Neural cell (in vitro differentiated cells): Measurements from ENCODE around the gene ADAD2. TPM values are rescaled to one million over a fixed set of nuclear protein-coding genes. Genes with fewer than 3 reads are reported as not detected.

Experiments used
- H2AFZ ChIP-seq: fragments of 200-600, 300-800 bp; sonication (generic), shearing (Covaris generic); 2 replicates; pipeline ENCODE4 v1.6.0; 2014; ENCODE audit warnings: low read depth, mild to moderate bottlenecking, antibody characterized with exemption, low read length, moderate library complexity
- H3F3A ChIP-seq: fragments of 200-600 bp; shearing (Covaris generic); 2 replicates; pipeline ENCODE4 v1.6.1; 2016; ENCODE audit warnings: mild to moderate bottlenecking, moderate library complexity, mixed read lengths, antibody characterized with exemption, low read length; ENCODE audit not compliant: insufficient read depth, poor library complexity, severe bottlenecking
- H3K27ac ChIP-seq: fragments of 200-600, 300-800 bp; sonication (generic), shearing (Covaris generic); 2 replicates; pipeline ENCODE4 v1.5.1; 2014; ENCODE audit warnings: mild to moderate bottlenecking, low read length, moderate library complexity
- H3K27me3 ChIP-seq: fragments of 300-800, 200-600 bp; sonication (generic), shearing (Covaris generic); 2 replicates; pipeline ENCODE4 v1.6.0; 2014; ENCODE audit warnings: mild to moderate bottlenecking, low read depth, low read length, moderate library complexity; ENCODE audit not compliant: insufficient read depth
- H3K36me3 ChIP-seq: fragments of 300-800, 200-600 bp; sonication (generic), shearing (Covaris generic); 2 replicates; pipeline ENCODE4 v1.5.1; 2014; ENCODE audit warnings: mild to moderate bottlenecking, antibody characterized with exemption, low read length, moderate library complexity; ENCODE audit not compliant: insufficient read depth
- H3K4me2 ChIP-seq: fragments of 300-800, 200-600 bp; sonication (generic), shearing (Covaris generic); 2 replicates; pipeline ENCODE4 v1.6.0; 2014; ENCODE audit warnings: mild to moderate bottlenecking, low read length
- H3K4me3 ChIP-seq: fragments of 300-800, 200-600 bp; sonication (generic), shearing (Covaris generic); 2 replicates; pipeline ENCODE4 v1.5.1; 2014; ENCODE audit warnings: mild to moderate bottlenecking, low read length, moderate library complexity
- H3K79me2 ChIP-seq: fragments of 200-600 bp; shearing (Covaris generic); replicated peaks from 2 replicates; pipeline ENCODE4 v1.6.0; 2014; ENCODE audit warnings: mild to moderate bottlenecking, low read length, moderate library complexity; ENCODE audit not compliant: insufficient read depth
- H3K9ac ChIP-seq: fragments of 300-800, 200-600 bp; sonication (generic), shearing (Covaris generic); 2 replicates; pipeline ENCODE4 v1.6.1; 2016; ENCODE audit warnings: mild to moderate bottlenecking, low read length, mixed read lengths
- H3K9me2 ChIP-seq: fragments of 200-600 bp; shearing (Covaris generic); 2 replicates; pipeline ENCODE4 v1.6.1; 2016; ENCODE audit warnings: mild to moderate bottlenecking, low read length, mixed read lengths; ENCODE audit not compliant: insufficient read depth
- H3K9me3 ChIP-seq: fragments of 200-600, 300-800 bp; sonication (generic), shearing (Covaris generic); 2 replicates; pipeline ENCODE4 v1.6.1; 2016; ENCODE audit warnings: mild to moderate bottlenecking, mixed run types, low read length, moderate library complexity, mixed read lengths
- H4K20me1 ChIP-seq: fragments of 200-600 bp; shearing (Covaris generic); 2 replicates; pipeline ENCODE4 v1.6.1; 2016; ENCODE audit warnings: mild to moderate bottlenecking, mixed run types; ENCODE audit not compliant: insufficient read depth
- EP300 ChIP-seq: fragments of 450-650 bp; conservative IDR thresholded peaks from 2 replicates; pipeline ENCODE4 v1.6.1; 2014; ENCODE audit warnings: antibody characterized with exemption, mild to moderate bottlenecking, moderate library complexity; ENCODE audit not compliant: poor library complexity, severe bottlenecking
- EZH2 ChIP-seq: fragments of 200-600, 300-800 bp; shearing (Covaris generic), sonication (generic); IDR thresholded peaks from 2 replicates; pipeline ENCODE4 v1.6.1; 2014; ENCODE audit warnings: antibody characterized with exemption, low read length, borderline replicate concordance, mild to moderate bottlenecking; ENCODE audit not compliant: insufficient read depth, poor library complexity, severe bottlenecking
- MXI1 ChIP-seq: fragments of 450-650 bp; conservative IDR thresholded peaks from 2 replicates; pipeline ENCODE4 v1.6.1; 2014; ENCODE audit warnings: antibody characterized with exemption, mild to moderate bottlenecking; ENCODE audit not compliant: poor library complexity, severe bottlenecking
- POLR2AphosphoS5 ChIP-seq: IDR thresholded peaks from 2 replicates; pipeline ENCODE4 v1.6.1; 2012
- RAD21 ChIP-seq: fragments of 450-650 bp; conservative IDR thresholded peaks from 2 replicates; pipeline ENCODE4 v1.6.1; 2014; ENCODE audit warnings: antibody characterized with exemption, mild to moderate bottlenecking, moderate library complexity
- REST ChIP-seq: IDR thresholded peaks from 2 replicates; pipeline ENCODE4 v1.6.1; 2012; ENCODE audit warnings: borderline replicate concordance
- SMC3 ChIP-seq: fragments of 450-650 bp; conservative IDR thresholded peaks from 2 replicates; pipeline ENCODE4 v1.6.1; 2014; ENCODE audit warnings: antibody characterized with exemption, mild to moderate bottlenecking, moderate library complexity; ENCODE audit not compliant: poor library complexity
- TAF1 ChIP-seq: IDR thresholded peaks from 2 replicates; pipeline ENCODE4 v1.6.1; 2012; ENCODE audit warnings: low read depth
- polyA plus RNA-seq: library from polyadenylated mRNA; depleted of rRNA; stranded (reverse); fragments of >200 nt; gene quantifications from 2 replicates; pipeline ENCODE4 v1.2.3, GENCODE V29; 2014
- TF ChIP-seq, protein P1 (sequence below): fragments of 450-650 bp; IDR thresholded peaks from 2 replicates; pipeline ENCODE4 v1.5.1; 2014; ENCODE audit warnings: antibody characterized with exemption, mild to moderate bottlenecking, moderate library complexity; ENCODE audit not compliant: poor library complexity, severe bottlenecking

Gene ADAD2
- polyA plus RNA-seq, 1 donor from 2014 or later: not detected

DNA sequence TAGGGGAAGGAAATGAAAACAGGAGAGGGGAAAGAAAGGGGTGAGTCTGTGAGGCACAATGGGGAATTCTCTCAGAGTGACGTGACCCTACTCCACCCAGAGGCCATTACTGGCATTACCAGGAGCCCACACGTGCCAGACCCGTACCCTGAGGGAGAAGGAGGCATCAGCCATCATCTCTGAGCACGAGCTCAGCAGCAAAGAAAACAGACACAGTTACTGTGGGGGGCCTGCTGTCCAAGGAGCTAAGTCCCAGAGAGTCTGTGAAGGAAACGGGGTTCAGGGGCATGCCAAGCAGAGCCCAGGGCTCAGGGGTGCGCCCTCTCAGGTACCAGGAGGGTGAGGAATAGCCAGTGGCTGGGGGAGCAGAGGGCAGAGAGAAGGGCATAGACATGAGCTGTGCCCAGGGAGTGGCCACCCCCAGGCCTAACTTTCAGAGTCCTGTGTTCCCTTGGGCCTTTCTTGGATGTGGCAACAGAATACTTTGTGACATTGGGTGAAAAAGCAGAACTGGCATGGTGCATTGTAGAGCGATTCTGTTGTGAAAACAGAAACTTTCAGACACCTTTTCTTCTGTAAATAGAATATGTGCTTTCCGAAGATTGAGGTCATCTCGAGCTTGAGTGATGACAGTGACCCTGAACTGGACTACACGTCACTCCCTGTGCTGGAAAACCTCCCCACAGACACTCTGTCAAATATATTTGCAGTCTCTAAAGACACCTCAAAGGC, 15.4 kb upstream of the ADAD2 start:
- no peaks in the 10 kb centered on the region for H3K27me3 ChIP-seq
- H3K4me3 ChIP-seq: no peak overlapping the region

GRCh38 chr16:84176192-84177053, 14.5 kb upstream of the ADAD2 start:
- no peak for TF ChIP-seq POLR2AphosphoS5
- no peak for TF ChIP-seq RAD21
- TF ChIP-seq TAF1: no peak
- TF ChIP-seq SMC3: no peak
- no peak for TF ChIP-seq REST
- TF ChIP-seq, protein P1, sequence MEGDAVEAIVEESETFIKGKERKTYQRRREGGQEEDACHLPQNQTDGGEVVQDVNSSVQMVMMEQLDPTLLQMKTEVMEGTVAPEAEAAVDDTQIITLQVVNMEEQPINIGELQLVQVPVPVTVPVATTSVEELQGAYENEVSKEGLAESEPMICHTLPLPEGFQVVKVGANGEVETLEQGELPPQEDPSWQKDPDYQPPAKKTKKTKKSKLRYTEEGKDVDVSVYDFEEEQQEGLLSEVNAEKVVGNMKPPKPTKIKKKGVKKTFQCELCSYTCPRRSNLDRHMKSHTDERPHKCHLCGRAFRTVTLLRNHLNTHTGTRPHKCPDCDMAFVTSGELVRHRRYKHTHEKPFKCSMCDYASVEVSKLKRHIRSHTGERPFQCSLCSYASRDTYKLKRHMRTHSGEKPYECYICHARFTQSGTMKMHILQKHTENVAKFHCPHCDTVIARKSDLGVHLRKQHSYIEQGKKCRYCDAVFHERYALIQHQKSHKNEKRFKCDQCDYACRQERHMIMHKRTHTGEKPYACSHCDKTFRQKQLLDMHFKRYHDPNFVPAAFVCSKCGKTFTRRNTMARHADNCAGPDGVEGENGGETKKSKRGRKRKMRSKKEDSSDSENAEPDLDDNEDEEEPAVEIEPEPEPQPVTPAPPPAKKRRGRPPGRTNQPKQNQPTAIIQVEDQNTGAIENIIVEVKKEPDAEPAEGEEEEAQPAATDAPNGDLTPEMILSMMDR: no peak
- no peak for TF ChIP-seq EZH2
- no peak for TF ChIP-seq EP300
- no peak for TF ChIP-seq MXI1
- Histone ChIP-seq H3K27ac (no peak overlapping the region), H3K4me3 (no peak overlapping the region), H3K36me3 (no peaks in the 10 kb centered on the region), H3F3A (no peaks in the 10 kb centered on the region), H3K9ac (no peak overlapping the region), H3K4me2 (no peak overlapping the region), H3K79me2 (no peaks in the 10 kb centered on the region), H3K9me3 (no peaks in the 10 kb centered on the region), H3K9me2 (no peaks in the 10 kb centered on the region), H2AFZ (no peak overlapping the region), H3K27me3 (no peaks in the 10 kb centered on the region), H4K20me1 (no peaks in the 10 kb centered on the region)

More for the DNA sequence above, 15.4 kb upstream of the ADAD2 start:
- no peaks in the 10 kb centered on the region for H3K36me3 ChIP-seq
- H3K9ac ChIP-seq: peak overlapping the region; percentile 9
- no peaks in the 10 kb centered on the region for H3K9me2 ChIP-seq
- H3K79me2 ChIP-seq: no peaks in the 10 kb centered on the region
- H4K20me1 ChIP-seq: no peaks in the 10 kb centered on the region
- no peak overlapping the region for H3K4me2 ChIP-seq
- no peak overlapping the region for H2AFZ ChIP-seq
- H3K9me3 ChIP-seq: no peaks in the 10 kb centered on the region
- H3F3A ChIP-seq: no peaks in the 10 kb centered on the region
- TF ChIP-seq POLR2AphosphoS5 (no peak), EZH2 (no peak), RAD21 (peak; percentile 82), SMC3 (peak; percentile 79), MXI1 (peak; percentile 51)
- TF ChIP-seq, protein P1: peak; percentile 88
- H3K27ac ChIP-seq: no peak overlapping the region
